Measurements from ENCODE around the gene TBCE.
A peak's percentile ranks its signal among the peaks of the same experiment; 100 is the strongest.

TBCE gene

DNA sequence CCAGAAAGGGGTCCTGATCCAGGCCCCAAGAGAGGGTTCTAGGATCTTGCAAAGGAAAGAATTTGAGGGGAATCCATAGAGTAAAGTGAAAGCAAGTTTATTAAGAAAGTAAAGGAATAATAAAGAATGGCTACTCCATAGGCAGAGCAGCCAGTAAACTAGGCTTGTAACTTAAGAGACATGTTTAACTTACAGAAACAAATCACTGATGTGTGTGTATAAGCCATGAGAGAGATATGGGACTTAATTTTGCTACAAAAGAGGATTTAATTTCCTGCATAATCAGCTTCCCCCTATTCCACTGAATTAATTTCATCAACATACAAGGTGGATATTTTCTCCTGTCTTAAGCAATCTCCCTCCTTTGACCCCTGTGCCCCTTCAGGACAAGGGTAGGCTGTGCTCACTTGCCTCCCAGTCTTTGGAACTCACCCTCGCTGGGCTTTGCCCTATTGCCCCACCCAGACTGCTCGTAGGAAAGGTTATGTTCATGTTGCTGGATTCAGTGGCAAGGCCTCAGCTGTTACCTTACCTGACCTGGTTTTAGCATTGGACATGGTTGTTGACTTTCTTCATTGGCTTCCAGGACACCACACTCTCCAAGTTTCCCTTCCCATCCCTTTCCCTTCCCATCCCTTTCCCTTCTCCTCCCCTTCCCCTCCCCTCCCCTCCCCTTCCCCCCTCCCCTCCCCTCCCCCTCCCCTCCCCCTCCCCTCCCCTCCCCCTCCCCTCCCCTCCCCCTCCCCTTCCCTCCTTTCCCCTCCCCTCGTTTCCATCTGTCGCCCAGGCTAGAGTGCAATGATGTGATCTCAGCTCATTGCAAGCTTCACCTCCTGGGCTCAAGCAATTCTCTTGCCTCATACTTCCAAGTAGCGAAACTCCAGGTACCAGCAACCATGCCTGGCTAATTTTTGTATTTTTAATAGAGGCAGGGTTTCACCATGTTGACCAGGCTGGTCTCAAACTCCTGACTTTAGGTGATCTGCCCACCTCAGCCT lies 44.6 kb downstream of the TBCE start:
- no peak for DNase-seq

GRCh38 chr1:235415008-235415904 lies 48.0 kb downstream of the TBCE start:
- peak in 7 of 14 donors; percentile 4 to 35 (median 10) for DNase-seq

DNA sequence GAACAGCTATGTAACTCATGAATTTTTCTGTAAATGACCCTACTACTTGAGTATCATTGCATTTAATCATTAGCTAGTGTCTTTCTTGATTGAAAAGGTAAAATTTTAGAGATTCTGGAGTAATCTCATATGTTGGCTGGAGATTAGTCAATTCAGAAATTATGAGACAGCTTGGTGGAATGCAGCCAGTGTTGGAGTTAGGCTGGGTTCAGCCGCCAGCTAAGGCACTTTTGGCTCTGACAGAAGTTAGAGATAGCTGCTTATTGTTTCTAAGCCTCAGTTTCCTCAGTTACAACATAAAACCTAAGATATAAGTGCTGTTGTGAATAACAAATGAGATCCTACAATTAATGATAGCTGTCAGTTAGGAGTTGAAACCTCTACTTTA lies 49.4 kb downstream of the TBCE start:
- peak in 1 of 14 donors; percentile 40 for DNase-seq

- peak in 12 of 14 donors; percentile 5 to 63 (median 26) for DNase-seq
These were observed 50.0 kb downstream of the TBCE start for GRCh38 chr1:235417086-235417697.

- peak in 1 of 14 donors; percentile 41 for DNase-seq
These were observed 54.5 kb downstream of the TBCE start for GRCh38 chr1:235421751-235422150.

DNA sequence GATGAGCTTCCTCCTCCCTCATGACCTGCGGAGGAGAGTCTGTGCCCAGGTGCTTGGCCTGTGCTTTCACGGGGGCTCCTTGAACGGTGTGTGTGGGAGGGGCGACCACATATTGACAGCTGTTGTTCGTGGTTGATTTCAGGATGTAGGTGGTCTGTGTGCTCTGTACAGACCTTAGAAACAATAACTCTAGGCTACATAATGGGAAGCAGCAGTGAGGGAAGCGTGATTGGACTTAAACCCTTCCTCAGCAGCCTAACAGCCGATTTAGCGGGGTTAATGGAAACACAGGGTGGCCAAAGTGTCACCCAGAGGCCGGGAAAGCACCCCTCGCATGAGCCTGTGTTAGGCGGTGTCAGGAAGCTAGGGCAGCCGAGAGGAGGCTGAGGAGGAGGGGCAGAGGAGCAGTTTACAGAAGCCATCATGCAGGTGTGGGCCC lies 56.0 kb downstream of the TBCE start:
- no peak for DNase-seq

DNA sequence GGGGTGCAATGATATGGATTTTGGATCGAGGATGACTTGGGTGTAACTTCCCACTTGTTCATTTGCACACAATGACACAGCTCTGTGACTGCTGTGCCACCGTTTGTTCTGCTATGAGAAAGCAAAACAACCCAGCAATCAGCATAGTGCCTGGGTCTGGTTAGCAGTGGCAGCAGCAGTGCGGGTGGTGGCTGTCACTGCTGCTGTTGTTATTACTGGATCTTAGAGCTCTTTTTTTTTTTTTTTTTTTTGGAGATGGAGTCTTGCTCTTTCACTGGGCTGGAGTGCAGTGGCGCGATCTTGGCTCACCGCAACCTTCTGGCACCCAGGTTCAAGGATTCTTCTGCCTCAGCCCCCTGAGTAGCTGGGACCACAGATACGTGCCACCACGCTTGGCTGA lies 56.9 kb downstream of the TBCE start:
- peak in 7 of 14 donors; percentile 3 to 38 (median 13) for DNase-seq

DNA sequence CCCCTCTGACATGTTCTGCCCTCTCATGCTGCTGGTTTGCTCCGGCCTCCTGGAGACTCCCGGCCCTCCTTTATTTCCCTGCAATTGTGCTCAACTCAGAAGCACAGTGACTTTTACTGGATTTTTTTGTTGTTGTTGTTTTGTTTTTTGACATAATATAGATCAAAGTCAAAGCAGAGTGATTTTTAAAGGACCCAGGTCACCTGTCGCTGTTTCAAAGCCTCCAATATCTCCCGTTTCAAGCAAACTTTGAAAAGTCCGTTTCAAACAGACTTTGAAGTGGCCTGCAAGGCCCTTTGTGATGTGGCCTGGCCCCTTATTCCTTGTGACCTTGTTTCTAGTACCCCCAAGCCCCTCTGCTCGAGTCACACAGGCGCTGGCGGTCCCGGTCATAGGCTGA lies 58.1 kb downstream of the TBCE start:
- no peak for DNase-seq

DNA sequence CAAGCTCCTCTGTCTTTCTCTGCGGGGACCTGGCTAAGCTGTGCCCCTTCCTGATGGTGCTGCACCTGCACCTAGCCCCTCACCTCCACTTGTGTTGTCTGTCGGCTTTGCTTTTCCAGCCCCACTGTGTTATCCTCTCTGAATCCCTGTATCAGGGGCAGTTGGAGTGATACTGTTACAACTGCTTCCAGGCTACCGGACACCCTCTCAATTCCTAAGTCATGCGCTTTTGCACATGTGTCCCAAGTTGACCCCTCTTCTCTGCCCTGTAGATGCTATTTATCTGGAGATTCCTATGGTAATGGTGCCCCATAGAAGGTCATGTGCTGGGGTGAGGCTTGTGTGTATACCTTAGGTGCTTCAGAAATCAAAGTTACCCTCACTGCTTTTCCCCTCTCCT lies 58.9 kb downstream of the TBCE start:
- no peak for DNase-seq

DNA sequence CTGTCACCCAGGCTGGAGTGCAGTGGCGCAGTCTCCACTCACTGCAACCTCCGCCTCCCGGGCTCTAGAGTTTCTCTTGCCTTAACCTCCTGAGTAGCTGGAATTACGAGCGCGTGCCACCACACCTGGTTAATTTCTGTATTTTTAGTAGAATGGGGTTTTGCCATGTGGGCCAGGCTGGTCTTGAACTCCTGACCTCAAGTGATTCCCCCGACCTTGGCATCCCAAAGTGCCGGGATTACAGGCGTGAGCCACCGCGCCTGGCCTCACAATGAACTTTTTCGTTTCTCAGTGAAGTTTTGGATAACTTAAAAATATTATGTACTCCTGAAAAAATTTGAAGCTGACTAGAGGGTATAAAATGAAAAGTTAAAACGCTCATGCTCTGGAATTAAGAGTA lies 59.5 kb downstream of the TBCE start:
- no peak for DNase-seq

DNA sequence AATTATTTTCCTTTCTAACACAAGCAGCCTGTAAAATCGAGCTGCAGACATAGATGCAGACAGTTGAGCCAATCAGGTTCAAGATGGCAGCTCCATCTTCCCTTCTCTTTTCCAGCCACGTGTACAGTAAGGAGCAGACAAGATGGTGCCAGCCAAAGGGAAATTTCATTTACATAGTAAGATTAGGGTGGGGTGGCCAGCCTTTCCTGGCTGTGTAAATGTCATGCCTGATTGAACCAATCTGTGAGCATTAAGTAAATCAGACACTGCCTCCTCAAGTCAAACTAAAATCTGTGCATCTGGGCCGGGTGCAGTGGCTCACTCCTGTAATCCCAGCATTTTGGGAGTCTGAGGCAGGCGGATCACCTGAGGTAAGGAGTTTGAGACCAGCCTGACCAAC lies 60.2 kb downstream of the TBCE start:
- DNase-seq = no peak

GRCh38 chr1:235429143-235429542 lies 61.9 kb downstream of the TBCE start:
- DNase-seq = no peak

GRCh38 chr1:235430991-235431390 lies 63.8 kb downstream of the TBCE start:
- no peak for DNase-seq

DNA sequence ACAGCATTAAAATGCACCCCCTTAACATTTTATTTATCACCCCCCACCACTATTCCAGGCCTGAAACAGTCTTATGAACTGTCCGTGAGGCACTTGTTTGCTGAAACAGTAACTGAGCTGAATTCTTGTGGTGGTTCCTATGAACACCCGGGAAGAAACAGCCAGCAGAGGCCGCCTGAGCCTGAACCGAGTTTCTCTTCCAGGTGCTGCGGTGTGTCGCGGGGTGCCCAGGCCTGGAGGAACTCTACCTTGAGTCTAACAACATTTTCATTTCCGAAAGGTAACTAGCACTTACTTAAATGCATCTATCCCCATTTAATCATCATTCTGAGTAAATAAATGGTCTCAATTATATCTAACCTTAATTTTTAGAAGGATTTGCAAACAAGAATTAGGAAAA lies 66.8 kb downstream of the TBCE start:
- DNase-seq = no peak

DNA sequence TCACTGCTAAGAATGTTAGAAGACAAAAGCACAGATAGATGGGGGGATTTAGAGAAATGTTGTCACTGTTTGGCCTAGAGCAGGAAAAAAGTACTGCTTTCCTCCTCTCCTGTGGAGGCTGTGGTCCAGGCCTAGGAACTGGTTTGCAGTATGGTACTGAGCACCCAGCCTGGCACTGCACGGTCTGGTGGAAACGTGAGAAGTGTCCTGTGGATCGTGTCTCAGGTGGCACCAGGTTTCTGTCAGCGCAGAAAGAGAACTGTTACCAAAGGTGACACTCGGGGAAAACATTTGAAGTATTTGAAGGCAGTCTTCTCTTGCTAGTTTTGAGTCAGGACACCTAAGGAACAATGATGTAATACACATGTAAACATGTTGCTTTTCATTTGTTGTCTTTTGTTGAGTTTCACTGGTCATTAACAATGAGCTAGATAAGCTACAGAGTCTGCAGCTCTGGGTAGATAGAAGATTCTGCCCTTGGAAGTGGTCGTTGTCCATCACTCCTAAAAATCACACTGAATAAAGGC lies 74.0 kb downstream of the TBCE start:
- DNase-seq = no peak

- DNase-seq = no peak
These were observed 75.7 kb downstream of the TBCE start for GRCh38 chr1:235442788-235443429.

- no peak for DNase-seq
These were observed 81.4 kb downstream of the TBCE start for GRCh38 chr1:235448616-235449015.

DNA sequence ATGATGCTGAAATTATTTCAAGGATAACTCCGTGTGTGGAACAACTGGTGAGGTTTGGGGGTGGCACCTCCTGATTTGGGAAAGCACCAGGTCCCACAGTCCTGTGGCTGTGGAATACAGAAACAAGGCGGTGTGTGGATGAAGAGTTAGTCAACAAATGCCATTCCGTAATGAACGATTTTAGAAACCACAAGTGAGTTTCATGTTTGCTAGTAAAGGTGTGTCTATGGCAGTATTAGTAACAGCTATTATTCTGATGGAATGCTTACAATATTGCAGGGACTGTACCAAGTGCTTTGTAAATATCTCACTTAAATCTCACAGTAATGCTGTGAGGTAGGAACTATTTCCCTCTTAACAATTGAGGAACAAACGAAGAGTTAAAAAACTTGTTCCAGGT lies 83.2 kb downstream of the TBCE start:
- DNase-seq = no peak

- DNase-seq = no peak
These were observed 83.8 kb downstream of the TBCE start for GRCh38 chr1:235450886-235451483.

DNA sequence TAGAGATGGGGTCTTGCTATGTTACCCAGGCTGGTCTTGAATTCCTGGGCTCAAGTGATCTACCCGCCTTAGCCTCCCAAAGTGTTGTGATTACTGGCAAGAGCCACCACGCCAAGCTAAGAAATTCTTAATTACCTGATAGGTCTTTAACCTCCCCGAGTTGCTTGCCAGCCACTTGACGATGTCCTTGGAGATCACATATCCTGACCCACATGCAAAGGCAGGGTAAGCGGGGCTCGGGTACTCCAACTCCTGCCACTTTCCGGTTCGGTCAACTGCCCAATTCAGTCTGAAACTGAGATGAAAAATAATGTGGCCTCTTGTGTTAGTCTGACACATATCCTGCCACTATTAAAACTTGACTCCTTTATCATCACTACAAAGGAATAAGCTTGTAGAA lies 86.8 kb downstream of the TBCE start:
- DNase-seq = no peak

DNA sequence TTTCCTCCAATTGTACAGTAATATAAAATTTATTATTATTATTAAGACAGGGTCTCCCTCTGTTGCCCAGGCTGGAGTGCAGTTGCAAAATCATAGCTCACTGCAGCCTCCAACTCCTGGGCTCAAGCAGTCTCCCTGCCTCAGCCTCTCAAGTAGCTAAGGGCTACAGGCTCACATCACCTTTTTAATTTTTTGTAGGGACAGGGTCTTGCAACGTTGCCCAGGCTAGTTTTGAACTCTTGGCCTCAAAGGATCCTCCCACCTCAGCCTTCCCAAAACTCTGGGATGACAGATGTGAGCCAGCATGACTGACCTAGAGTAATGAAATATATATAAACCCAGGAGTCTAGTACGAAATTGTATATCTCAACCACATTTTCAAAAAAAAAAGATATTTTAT lies 87.9 kb downstream of the TBCE start:
- DNase-seq = no peak

All from C1 segment of cervical spinal cord (tissue), 14 donors.